GM18526 (cell line): Measurements from ENCODE around the gene PLXDC2.

Experiments
- POLR2A ChIP-seq: IDR thresholded peaks from 3 replicates; pipeline ENCODE4 v1.6.1; 2011; ENCODE audit not compliant: insufficient read length; ENCODE audit errors: extremely low read depth

The PLXDC2 gene

DNA sequence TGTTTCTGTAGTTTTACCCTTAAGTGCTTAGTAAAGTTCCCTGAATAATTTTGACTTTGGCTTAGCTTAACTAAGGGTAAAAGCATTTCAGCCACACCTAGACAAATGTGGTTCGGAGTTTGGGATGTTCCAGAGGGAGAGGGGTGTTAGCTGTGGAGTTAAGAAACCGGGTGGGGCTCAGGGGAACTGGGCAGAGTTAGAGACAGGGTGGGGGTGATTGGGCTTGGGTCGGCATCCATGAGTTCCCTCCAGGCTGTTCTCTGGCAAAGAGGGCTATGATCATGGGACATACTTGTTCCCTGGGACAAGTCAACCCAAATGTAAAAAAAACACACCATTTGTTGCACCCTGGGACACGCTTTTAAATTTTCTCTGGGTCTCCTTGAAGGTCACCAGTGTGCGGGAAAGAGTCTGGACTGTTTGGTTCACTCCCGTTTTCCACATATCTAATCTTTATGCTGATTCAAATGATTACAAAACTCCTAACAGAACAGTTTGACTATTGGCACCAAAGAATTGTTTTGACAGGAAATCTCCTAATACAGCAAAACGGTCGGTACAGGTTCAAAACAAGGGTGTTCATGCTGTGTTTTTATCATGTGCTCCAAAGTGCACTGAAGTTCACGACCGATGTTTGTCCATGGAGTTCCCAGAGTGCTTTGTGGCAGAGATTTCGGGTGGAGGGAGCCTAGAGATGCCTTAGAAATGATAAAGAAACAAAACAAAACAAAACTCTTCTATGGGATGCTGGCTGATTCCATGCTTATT is 56.5 kb downstream of the PLXDC2 start:
- no peak for TF ChIP-seq POLR2A

GRCh38 chr10:19874190-19874589 is 58.0 kb downstream of the PLXDC2 start:
- no peak for TF ChIP-seq POLR2A

GRCh38 chr10:19874791-19875190 is 58.6 kb downstream of the PLXDC2 start:
- TF ChIP-seq POLR2A: no peak

DNA sequence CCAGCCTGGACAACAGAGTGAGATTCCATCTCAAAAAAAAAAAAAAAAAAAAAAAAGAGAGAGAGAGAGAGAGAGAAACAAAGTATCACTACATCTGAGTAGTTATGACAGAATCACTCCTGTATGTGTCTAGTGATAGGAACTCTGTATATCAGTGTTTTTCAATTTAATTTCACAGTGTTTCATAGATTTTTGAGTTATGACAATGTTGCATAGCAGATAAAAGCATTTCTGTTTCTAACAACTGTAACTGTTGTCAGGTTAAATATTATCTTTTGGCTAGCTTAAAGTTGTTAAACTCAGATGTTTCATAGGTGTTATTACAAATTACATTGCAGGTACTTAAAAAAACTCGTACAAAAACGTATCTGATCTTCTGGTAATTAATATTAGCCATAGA is 60.3 kb downstream of the PLXDC2 start:
- TF ChIP-seq POLR2A: no peak

DNA sequence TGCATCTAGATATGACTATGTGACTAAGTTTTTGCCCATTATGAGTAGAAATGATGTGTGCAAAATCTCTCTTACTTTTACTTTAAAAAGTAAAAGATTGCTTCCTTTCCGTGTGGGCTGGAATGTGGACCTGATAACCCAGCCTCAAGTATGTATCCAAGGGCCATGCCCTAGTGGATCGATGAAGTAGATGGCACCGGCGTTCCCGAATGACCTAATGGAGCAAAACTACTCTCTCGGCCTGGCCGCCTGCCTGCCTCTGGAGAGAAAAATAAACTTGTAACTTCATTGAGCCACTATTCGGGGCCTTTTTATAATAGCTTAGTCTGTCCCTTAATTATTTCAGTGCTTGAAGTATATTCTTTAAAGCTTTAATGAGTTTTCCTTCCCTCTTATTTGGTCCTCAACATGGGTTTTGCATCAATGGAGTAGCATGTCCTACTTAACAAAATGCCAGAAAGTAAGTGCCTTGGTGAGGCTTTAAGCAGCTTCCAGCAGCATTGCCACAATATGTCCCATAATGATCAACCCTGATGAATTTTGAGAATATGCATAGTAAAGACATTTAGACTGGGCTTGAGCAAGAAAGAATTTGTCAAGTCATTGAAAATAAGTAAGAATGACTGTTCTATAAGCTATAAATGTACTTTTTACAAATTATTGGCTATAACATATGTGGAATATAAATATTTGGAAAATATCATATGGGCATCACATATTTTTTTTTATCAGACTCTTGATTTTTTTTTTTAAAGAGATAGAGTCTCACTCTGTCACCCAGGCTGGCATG is 61.4 kb downstream of the PLXDC2 start:
- TF ChIP-seq POLR2A: no peak

DNA sequence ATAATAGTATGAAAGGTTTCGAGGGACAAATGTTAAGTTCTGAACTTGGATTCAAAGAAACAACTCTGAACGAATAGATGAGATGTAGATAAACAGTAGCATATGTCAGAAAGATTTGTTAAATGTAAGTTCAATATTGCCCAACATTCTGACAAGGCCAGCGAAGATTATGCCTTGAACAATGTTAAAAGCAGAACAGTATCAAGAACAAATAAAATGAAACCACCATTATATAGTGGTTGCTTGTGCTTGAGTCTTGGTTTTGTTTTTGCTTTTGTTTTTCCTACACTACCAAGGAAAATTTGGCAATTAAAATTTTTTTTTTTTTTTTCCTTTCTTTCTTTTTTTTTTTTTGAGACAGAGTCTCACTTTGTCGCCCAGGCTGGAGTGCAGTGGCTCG is 66.4 kb downstream of the PLXDC2 start:
- TF ChIP-seq POLR2A: no peak

DNA sequence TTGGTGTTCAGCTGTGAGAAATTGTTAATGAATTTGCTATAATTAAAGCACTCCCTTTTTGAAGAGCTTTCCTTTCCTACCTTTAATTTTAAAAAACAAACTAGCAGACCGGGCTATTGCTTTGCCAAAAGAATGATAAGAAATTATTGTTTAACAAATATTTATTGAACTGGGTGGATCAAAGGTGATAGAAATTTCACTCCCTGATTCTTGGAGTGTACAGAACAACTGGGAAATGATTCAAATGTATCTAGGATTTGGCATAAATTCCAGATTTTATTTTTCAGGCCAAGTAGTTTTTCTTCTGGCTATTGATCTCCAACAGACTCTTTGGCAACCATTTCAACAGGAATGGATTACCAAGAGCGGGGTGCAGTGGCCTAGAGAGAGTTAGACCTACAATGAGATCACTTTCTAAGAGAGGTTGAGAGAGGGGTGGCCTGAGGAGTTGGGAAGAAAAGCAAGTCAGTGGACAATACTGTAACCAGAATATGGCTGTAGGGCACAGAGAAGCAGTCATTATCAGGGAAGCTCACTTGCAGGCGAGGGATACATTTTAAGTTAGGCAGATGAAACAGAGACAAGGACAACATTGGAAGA is 71.9 kb downstream of the PLXDC2 start:
- TF ChIP-seq POLR2A: no peak

- TF ChIP-seq POLR2A: no peak
Measured at GRCh38 chr10:19889256-19889655, 73.0 kb downstream of the PLXDC2 start.

- no peak for TF ChIP-seq POLR2A
Measured at GRCh38 chr10:19891429-19891828, 75.2 kb downstream of the PLXDC2 start.

GRCh38 chr10:19892270-19892669 is 76.0 kb downstream of the PLXDC2 start:
- no peak for TF ChIP-seq POLR2A

GRCh38 chr10:19892677-19893076 is 76.4 kb downstream of the PLXDC2 start:
- no peak for TF ChIP-seq POLR2A

- TF ChIP-seq POLR2A: no peak
Measured at GRCh38 chr10:19895500-19895899, 79.3 kb downstream of the PLXDC2 start.

- TF ChIP-seq POLR2A: no peak
Measured at GRCh38 chr10:19902456-19902855, 86.2 kb downstream of the PLXDC2 start.

- TF ChIP-seq POLR2A: no peak
Measured at GRCh38 chr10:19904202-19904661, 88.0 kb downstream of the PLXDC2 start.

GRCh38 chr10:19906108-19906791 is 90.0 kb downstream of the PLXDC2 start:
- TF ChIP-seq POLR2A: no peak

GRCh38 chr10:19908991-19909696 is 92.9 kb downstream of the PLXDC2 start:
- TF ChIP-seq POLR2A: no peak
